ENCODE results near the gene DPCD. TPM values are rescaled to one million over a fixed set of nuclear protein-coding genes. Genes with fewer than 3 reads are reported as not detected.
"Not testable (repeated sequence)": the region's sequence is repeated elsewhere in the genome, so short reads cannot be mapped to it uniquely, and the experiment has no call there.

DPCD gene
- polyA plus RNA-seq, 1 donor from 2014 or later: 234 TPM

DNA sequence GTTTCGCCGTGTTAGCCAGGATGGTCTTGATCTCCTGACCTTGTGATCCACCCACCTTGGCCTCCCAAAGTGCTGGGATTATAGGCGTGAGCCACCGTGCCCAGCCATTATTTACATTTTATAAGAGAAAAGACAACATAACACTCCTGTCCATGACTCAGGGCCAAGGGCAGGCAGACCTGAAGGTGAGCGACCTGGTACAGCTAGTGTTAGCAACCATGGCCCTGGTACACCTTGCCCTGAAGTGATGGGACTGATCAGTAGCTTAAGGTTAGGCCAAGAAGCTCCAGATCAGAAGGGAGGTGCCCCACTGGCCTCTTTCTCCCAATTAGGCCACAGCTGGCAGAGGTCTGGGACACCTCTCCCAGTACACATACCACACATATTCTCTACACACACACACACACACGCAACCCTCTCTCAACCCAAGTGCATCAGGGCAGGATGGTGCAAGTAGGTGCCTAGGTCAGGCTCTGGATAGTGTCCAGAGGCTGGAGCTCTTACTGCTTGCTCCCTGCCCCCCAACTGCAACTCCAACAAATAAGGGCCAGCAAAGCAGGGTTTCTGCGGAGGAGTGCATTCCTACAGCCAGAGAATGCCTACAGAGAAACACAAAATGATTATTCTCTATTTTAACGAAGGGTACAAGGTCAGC, 43.8 kb downstream of the DPCD start:
- no peak overlapping the region for H3K9ac ChIP-seq (ENCODE audit: low read length)
- no peaks in the 10 kb centered on the region for H3K9me2 ChIP-seq (ENCODE audit: insufficient read depth, low read length)
- H3K36me3 ChIP-seq (ENCODE audit: insufficient read depth, low read length): no peaks in the 10 kb centered on the region
- H3K79me2 ChIP-seq (replicated peaks; ENCODE audit: insufficient read depth, low read length): no peaks in the 10 kb centered on the region
- H3K27me3 ChIP-seq (ENCODE audit: insufficient read depth, low read depth, low read length): peaks cover 31% of the 10 kb centered on the region
- no peak overlapping the region for H3K27ac ChIP-seq (ENCODE audit: low read length)
- no peak for TF ChIP-seq SMC3 (conservative IDR thresholded peaks at IDR 0.05; ENCODE audit: poor library complexity)
- H3F3A ChIP-seq (ENCODE audit: insufficient read depth, low read length, poor library complexity, severe bottlenecking): no peaks in the 10 kb centered on the region
- no peak overlapping the region for H3K4me2 ChIP-seq (ENCODE audit: low read length)
- H4K20me1 ChIP-seq (ENCODE audit: insufficient read depth): no peaks in the 10 kb centered on the region
- no peak overlapping the region for H3K4me3 ChIP-seq (ENCODE audit: low read length)
- H3K9me3 ChIP-seq (ENCODE audit: low read length): no peaks in the 10 kb centered on the region
- H2AFZ ChIP-seq (ENCODE audit: low read depth, low read length): no peak overlapping the region

DNA sequence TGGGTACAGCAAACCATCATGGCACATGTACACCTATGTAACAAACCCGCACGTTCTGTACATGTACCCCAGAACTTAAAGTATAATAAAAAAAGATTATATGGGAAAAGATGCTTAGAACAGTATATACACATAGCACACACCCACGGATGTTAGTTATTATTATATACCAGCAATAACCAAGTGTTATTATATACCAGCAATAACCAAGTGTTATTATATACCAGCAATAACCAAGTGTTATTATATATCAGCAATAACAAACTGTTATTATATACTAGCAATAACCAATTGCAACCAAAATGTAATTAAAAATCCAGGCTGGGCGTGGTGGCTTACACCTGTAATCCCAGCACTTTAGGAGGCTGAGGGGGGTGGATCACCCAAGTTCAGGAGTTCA, 45.4 kb downstream of the DPCD start:
- H3F3A ChIP-seq (ENCODE audit: insufficient read depth, low read length, poor library complexity, severe bottlenecking); H3K9me3 ChIP-seq (ENCODE audit: low read length); H3K4me2 ChIP-seq (ENCODE audit: low read length); H3K9ac ChIP-seq (ENCODE audit: low read length); H3K9me2 ChIP-seq (ENCODE audit: insufficient read depth, low read length); H3K27ac ChIP-seq (ENCODE audit: low read length); H4K20me1 ChIP-seq (ENCODE audit: insufficient read depth); H2AFZ ChIP-seq (ENCODE audit: low read depth, low read length); H3K4me3 ChIP-seq (ENCODE audit: low read length); H3K79me2 ChIP-seq (replicated peaks; ENCODE audit: insufficient read depth, low read length); H3K36me3 ChIP-seq (ENCODE audit: insufficient read depth, low read length): not testable (repeated sequence)
- H3K27me3 ChIP-seq (ENCODE audit: insufficient read depth, low read depth, low read length): peaks cover 16% of the 10 kb centered on the region

DNA sequence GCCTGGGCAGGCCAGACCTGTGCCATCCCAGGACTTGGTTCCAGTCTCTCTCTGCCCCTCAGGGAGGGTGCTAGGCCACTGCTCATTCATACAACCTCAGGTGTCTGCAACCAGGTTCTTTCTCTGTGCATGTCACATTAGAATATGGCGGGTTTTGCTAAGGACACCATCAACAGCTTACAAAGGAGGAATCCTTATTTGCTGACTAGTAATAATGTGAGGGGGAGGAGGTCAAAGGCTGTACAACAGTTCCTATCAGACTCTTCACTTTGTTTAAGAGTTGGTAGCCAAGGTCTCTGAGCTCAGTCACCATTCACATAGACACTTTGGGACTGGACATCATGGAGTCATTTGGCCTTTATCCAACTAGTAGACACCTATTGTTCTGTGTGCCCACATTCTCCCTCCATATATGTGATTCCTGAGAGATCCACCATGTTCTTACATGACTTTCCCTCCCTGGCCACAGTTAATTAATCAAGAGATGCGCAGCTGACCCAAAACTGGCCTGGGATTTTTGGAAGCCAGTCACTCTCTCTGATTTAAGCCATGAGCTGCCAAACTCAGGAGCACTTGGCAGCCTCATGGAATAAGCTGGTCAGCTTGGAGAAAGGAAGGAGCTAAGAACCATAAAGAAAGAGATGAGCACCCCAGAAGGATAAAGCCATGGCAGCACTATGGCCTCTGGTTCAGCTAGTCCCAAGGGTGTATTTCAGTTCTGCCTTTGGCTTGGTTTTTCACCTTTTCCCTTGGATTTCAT, 51.2 kb downstream of the DPCD start:
- H3K9ac ChIP-seq (ENCODE audit: low read length): no peak overlapping the region
- no peaks in the 10 kb centered on the region for H3K79me2 ChIP-seq (replicated peaks; ENCODE audit: insufficient read depth, low read length)
- TF ChIP-seq SMC3 (conservative IDR thresholded peaks at IDR 0.05; ENCODE audit: poor library complexity) (no peak), TAF1 (IDR thresholded peaks at IDR 0.05; ENCODE audit: low read depth) (no peak), EZH2 (IDR thresholded peaks at IDR 0.05; ENCODE audit: borderline replicate concordance, insufficient read depth, low read length, poor library complexity, severe bottlenecking) (no peak), RAD21 (conservative IDR thresholded peaks at IDR 0.05) (no peak), MXI1 (conservative IDR thresholded peaks at IDR 0.05; ENCODE audit: poor library complexity, severe bottlenecking) (no peak), POLR2AphosphoS5 (IDR thresholded peaks at IDR 0.05) (no peak), EP300 (conservative IDR thresholded peaks at IDR 0.05; ENCODE audit: poor library complexity, severe bottlenecking) (no peak)
- TF ChIP-seq, protein P1, sequence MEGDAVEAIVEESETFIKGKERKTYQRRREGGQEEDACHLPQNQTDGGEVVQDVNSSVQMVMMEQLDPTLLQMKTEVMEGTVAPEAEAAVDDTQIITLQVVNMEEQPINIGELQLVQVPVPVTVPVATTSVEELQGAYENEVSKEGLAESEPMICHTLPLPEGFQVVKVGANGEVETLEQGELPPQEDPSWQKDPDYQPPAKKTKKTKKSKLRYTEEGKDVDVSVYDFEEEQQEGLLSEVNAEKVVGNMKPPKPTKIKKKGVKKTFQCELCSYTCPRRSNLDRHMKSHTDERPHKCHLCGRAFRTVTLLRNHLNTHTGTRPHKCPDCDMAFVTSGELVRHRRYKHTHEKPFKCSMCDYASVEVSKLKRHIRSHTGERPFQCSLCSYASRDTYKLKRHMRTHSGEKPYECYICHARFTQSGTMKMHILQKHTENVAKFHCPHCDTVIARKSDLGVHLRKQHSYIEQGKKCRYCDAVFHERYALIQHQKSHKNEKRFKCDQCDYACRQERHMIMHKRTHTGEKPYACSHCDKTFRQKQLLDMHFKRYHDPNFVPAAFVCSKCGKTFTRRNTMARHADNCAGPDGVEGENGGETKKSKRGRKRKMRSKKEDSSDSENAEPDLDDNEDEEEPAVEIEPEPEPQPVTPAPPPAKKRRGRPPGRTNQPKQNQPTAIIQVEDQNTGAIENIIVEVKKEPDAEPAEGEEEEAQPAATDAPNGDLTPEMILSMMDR (IDR thresholded peaks at IDR 0.05; ENCODE audit: poor library complexity, severe bottlenecking): no peak
- TF ChIP-seq, protein P2, sequence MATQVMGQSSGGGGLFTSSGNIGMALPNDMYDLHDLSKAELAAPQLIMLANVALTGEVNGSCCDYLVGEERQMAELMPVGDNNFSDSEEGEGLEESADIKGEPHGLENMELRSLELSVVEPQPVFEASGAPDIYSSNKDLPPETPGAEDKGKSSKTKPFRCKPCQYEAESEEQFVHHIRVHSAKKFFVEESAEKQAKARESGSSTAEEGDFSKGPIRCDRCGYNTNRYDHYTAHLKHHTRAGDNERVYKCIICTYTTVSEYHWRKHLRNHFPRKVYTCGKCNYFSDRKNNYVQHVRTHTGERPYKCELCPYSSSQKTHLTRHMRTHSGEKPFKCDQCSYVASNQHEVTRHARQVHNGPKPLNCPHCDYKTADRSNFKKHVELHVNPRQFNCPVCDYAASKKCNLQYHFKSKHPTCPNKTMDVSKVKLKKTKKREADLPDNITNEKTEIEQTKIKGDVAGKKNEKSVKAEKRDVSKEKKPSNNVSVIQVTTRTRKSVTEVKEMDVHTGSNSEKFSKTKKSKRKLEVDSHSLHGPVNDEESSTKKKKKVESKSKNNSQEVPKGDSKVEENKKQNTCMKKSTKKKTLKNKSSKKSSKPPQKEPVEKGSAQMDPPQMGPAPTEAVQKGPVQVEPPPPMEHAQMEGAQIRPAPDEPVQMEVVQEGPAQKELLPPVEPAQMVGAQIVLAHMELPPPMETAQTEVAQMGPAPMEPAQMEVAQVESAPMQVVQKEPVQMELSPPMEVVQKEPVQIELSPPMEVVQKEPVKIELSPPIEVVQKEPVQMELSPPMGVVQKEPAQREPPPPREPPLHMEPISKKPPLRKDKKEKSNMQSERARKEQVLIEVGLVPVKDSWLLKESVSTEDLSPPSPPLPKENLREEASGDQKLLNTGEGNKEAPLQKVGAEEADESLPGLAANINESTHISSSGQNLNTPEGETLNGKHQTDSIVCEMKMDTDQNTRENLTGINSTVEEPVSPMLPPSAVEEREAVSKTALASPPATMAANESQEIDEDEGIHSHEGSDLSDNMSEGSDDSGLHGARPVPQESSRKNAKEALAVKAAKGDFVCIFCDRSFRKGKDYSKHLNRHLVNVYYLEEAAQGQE (IDR thresholded peaks at IDR 0.05; ENCODE audit: borderline replicate concordance): no peak
- no peak overlapping the region for H2AFZ ChIP-seq (ENCODE audit: low read depth, low read length)
- H3K9me2 ChIP-seq (ENCODE audit: insufficient read depth, low read length): no peaks in the 10 kb centered on the region
- H4K20me1 ChIP-seq (ENCODE audit: insufficient read depth): no peaks in the 10 kb centered on the region
- H3K27me3 ChIP-seq (ENCODE audit: insufficient read depth, low read depth, low read length): peaks cover 3% of the 10 kb centered on the region
- no peaks in the 10 kb centered on the region for H3K9me3 ChIP-seq (ENCODE audit: low read length)
- H3K36me3 ChIP-seq (ENCODE audit: insufficient read depth, low read length): no peaks in the 10 kb centered on the region
- H3K27ac ChIP-seq (ENCODE audit: low read length): no peak overlapping the region
- H3K4me2 ChIP-seq (ENCODE audit: low read length): no peak overlapping the region
- no peak overlapping the region for H3K4me3 ChIP-seq (ENCODE audit: low read length)
- no peaks in the 10 kb centered on the region for H3F3A ChIP-seq (ENCODE audit: insufficient read depth, low read length, poor library complexity, severe bottlenecking)

All from neural cell (in vitro differentiated cells).